ENCODE results near the gene ADCY4. TPM values are rescaled to one million over a fixed set of nuclear protein-coding genes. Genes with fewer than 3 reads are reported as not detected.

Gene ADCY4
- total RNA-seq, 1 donor from 2014 or later = 3.3 TPM

DNA sequence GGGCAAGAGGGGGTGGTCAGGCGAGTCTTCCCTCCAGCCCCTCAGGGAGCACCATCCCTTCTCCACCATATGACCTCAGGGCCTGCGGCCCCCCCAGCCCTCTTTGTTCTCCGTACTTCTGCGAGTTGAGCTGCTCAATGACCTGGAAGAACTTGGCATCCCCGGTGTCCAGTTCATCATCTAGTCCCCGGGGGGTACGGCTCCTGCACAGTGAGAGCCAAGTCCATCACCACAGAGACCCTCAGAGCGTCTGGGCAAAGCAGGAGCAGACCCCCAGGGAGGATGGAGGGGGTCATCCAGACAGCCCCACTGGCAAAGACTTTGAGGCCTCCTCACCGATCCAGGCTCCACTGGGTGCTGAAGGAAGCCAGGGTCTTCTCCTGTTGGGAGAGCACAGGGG lies 8.9 kb downstream of the ADCY4 start:
- Mint-ChIP-seq H3K27ac (ENCODE audit: unreplicated experiment) (no peak overlapping the region), H3K4me1 (ENCODE audit: low read depth) (peaks cover 10% of the 10 kb centered on the region), H3K27me3 (ENCODE audit: low read depth) (no peaks in the 10 kb centered on the region), H3K4me3 (ENCODE audit: unreplicated experiment) (no peak overlapping the region), H3K36me3 (ENCODE audit: low read depth) (no peaks in the 10 kb centered on the region), H3K9me3 (ENCODE audit: low read depth) (no peaks in the 10 kb centered on the region)
- TF ChIP-seq, protein P1, sequence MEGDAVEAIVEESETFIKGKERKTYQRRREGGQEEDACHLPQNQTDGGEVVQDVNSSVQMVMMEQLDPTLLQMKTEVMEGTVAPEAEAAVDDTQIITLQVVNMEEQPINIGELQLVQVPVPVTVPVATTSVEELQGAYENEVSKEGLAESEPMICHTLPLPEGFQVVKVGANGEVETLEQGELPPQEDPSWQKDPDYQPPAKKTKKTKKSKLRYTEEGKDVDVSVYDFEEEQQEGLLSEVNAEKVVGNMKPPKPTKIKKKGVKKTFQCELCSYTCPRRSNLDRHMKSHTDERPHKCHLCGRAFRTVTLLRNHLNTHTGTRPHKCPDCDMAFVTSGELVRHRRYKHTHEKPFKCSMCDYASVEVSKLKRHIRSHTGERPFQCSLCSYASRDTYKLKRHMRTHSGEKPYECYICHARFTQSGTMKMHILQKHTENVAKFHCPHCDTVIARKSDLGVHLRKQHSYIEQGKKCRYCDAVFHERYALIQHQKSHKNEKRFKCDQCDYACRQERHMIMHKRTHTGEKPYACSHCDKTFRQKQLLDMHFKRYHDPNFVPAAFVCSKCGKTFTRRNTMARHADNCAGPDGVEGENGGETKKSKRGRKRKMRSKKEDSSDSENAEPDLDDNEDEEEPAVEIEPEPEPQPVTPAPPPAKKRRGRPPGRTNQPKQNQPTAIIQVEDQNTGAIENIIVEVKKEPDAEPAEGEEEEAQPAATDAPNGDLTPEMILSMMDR (IDR thresholded peaks at IDR 0.05) = no peak
- DNase-seq (ENCODE audit: low spot score) = no peak

DNA sequence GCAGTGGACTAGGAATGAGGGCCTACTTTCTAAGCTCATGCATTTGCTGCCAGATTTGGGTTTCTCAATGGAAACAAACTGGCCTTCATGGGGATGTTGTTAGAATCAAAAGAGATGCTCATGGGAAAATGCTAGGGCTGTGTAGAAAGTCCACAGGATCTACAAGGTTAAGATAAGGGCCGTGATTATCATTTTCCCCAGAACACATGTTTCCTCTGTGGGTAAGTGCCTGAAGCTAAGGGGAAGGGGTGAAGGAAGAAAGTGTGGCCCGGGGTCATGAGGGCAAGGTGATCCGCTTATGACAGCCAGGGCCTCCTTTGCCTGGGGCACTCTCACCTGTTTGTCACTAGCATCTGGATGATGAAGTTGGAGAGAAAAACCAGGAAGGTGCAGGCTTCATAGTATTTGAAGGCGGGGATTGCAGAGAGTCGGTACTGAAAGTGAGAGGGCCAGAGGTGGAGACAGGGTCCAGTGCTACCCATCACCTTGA lies 9.8 kb downstream of the ADCY4 start:
- no peak overlapping the region for H3K27ac Mint-ChIP-seq (ENCODE audit: unreplicated experiment)
- peaks cover 10% of the 10 kb centered on the region for H3K4me1 Mint-ChIP-seq (ENCODE audit: low read depth)
- TF ChIP-seq, protein P1 (IDR thresholded peaks at IDR 0.05) = no peak
- no peak overlapping the region for H3K4me3 Mint-ChIP-seq (ENCODE audit: unreplicated experiment)
- DNase-seq (ENCODE audit: low spot score) = no peak
- no peaks in the 10 kb centered on the region for H3K27me3 Mint-ChIP-seq (ENCODE audit: low read depth)
- H3K36me3 Mint-ChIP-seq (ENCODE audit: low read depth) = no peaks in the 10 kb centered on the region
- no peaks in the 10 kb centered on the region for H3K9me3 Mint-ChIP-seq (ENCODE audit: low read depth)

DNA sequence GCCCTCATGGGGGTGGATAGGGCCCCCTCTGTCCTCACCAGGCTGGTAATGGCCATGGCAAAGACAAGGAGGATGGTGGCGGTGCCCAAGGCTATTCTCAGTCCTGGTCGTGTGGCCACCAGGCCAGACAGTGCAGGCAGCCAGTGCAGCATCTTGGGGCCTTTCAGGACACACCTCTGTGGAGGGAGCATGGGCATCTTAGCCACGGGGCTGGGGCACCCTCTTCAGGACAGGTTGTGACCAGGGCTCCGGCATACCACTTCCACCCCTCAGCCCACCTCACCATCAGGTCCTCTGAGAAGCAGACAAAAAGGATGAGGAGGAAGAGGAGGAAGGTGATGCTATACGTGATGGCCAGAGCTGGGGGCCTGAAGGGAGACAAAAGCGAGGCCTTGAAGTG lies 10.8 kb downstream of the ADCY4 start:
- TF ChIP-seq, protein P1 (IDR thresholded peaks at IDR 0.05) = no peak
- Mint-ChIP-seq H3K9me3 (ENCODE audit: low read depth) (no peaks in the 10 kb centered on the region), H3K4me1 (ENCODE audit: low read depth) (peaks cover 10% of the 10 kb centered on the region), H3K4me3 (ENCODE audit: unreplicated experiment) (no peak overlapping the region), H3K27ac (ENCODE audit: unreplicated experiment) (no peak overlapping the region), H3K27me3 (ENCODE audit: low read depth) (peaks cover 6% of the 10 kb centered on the region), H3K36me3 (ENCODE audit: low read depth) (no peaks in the 10 kb centered on the region)
- DNase-seq (ENCODE audit: low spot score) = no peak

DNA sequence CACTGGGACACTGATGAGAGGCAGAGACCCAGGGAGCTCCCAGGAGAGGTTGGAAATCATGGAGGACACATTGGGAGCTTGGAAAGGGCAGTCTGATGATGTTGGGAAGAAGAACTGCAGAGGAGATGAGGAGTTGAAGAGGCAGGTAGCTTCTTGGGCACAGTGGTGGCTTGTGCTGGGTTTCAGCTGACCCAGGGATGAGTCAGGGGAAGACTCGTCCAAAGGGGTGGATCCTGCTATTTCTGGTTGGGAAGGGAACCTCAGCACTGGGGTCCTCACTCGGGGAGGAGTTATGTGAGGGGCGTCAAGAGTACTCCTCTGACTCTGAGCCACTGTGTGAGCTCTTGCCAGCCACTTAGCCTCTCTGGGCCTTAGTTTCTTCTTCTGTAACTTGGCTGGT lies 11.5 kb downstream of the ADCY4 start:
- TF ChIP-seq, protein P1 (IDR thresholded peaks at IDR 0.05) = no peak
- Mint-ChIP-seq H3K27me3 (ENCODE audit: low read depth) (peaks cover 7% of the 10 kb centered on the region), H3K4me3 (ENCODE audit: unreplicated experiment) (no peak overlapping the region), H3K4me1 (ENCODE audit: low read depth) (peaks cover 10% of the 10 kb centered on the region), H3K27ac (ENCODE audit: unreplicated experiment) (peak overlapping the region; percentile 45), H3K36me3 (ENCODE audit: low read depth) (no peaks in the 10 kb centered on the region), H3K9me3 (ENCODE audit: low read depth) (no peaks in the 10 kb centered on the region)
- DNase-seq (ENCODE audit: low spot score) = no peak

DNA sequence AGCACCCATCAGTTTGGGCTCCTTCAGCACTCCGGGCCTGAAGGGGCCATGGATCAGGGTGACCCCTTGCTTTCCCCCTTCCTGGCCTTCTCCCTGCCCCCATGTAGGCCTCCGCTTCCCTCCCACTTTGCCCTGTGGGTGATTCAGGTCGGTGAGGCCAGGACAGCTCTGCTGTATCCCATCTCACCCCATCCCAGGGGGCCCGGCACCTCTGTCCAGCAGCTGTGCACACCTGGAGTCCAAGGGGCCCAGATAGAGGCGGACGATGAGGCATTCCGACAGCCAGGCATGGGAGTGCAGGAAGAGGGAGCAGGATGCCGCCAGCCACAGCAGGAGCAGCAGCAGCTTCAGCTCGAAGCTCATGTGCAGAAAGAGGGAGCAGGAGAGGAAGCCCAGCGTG lies 12.2 kb downstream of the ADCY4 start:
- H3K27me3 Mint-ChIP-seq (ENCODE audit: low read depth) = peaks cover 7% of the 10 kb centered on the region
- H3K4me1 Mint-ChIP-seq (ENCODE audit: low read depth) = peaks cover 10% of the 10 kb centered on the region
- H3K4me3 Mint-ChIP-seq (ENCODE audit: unreplicated experiment) = no peak overlapping the region
- no peaks in the 10 kb centered on the region for H3K9me3 Mint-ChIP-seq (ENCODE audit: low read depth)
- H3K36me3 Mint-ChIP-seq (ENCODE audit: low read depth) = no peaks in the 10 kb centered on the region
- no peak for DNase-seq (ENCODE audit: low spot score)
- H3K27ac Mint-ChIP-seq (ENCODE audit: unreplicated experiment) = no peak overlapping the region
- TF ChIP-seq, protein P1 (IDR thresholded peaks at IDR 0.05) = no peak

All from chondrocyte (in vitro differentiated cells).